NCI-H69 (cell line): ENCODE data around the gene IGLL5.
A peak's percentile ranks its signal among the peaks of the same experiment; 100 is the strongest.

Experiments used
- DNase-seq: peaks from one replicate; lab custom pipeline; 2025; lab: John Stamatoyannopoulos, UW

Gene IGLL5

GRCh38 chr22:22863001-22863400 lies 24.6 kb upstream of the IGLL5 start:
- DNase-seq, result no peak

- DNase-seq, result no peak
Observed at GRCh38 chr22:22865311-22866072, 22.1 kb upstream of the IGLL5 start.

- DNase-seq, result no peak
Observed at GRCh38 chr22:22866381-22867111, 21.1 kb upstream of the IGLL5 start.

- DNase-seq, result no peak
Observed at GRCh38 chr22:22867996-22868715, 19.5 kb upstream of the IGLL5 start.

- DNase-seq, result no peak
Observed at GRCh38 chr22:22870577-22871404, 16.8 kb upstream of the IGLL5 start.

- no peak for DNase-seq
Observed at GRCh38 chr22:22871536-22872278, 15.9 kb upstream of the IGLL5 start.

- no peak for DNase-seq
Observed at GRCh38 chr22:22872722-22873708, 14.6 kb upstream of the IGLL5 start.

GRCh38 chr22:22877523-22878210 lies 9.9 kb upstream of the IGLL5 start:
- DNase-seq, result peak; percentile 67

GRCh38 chr22:22878211-22878570 lies 9.4 kb upstream of the IGLL5 start:
- DNase-seq, result no peak

- DNase-seq, result no peak
Observed at GRCh38 chr22:22878801-22879674, 8.6 kb upstream of the IGLL5 start.

GRCh38 chr22:22879675-22880155 lies 7.9 kb upstream of the IGLL5 start:
- DNase-seq, result no peak

- no peak for DNase-seq
Observed at GRCh38 chr22:22880645-22881044, 7.0 kb upstream of the IGLL5 start.

- DNase-seq, result no peak
Observed at GRCh38 chr22:22881116-22882000, 6.3 kb upstream of the IGLL5 start.

GRCh38 chr22:22882033-22882717 lies 5.4 kb upstream of the IGLL5 start:
- no peak for DNase-seq

GRCh38 chr22:22883090-22883727 lies 4.4 kb upstream of the IGLL5 start:
- no peak for DNase-seq
